GM12865 (cell line): ENCODE results near the gene LDHB.
"Not testable (repeated sequence)": the region's sequence is repeated elsewhere in the genome, so short reads cannot be mapped to it uniquely, and the experiment has no call there.

Source experiments
- DNase-seq: peaks from one replicate; pipeline ENCODE4 v3.0.0; 2010; ENCODE audit warnings: low read depth
- H3K4me3 ChIP-seq: 2 replicates; pipeline ENCODE4 v1.5.1; 2011; ENCODE audit warnings: mild to moderate bottlenecking, low read depth, low read length, control low read depth
- CTCF ChIP-seq: IDR thresholded peaks from 2 replicates; pipeline ENCODE4 v1.5.1; 2011; ENCODE audit warnings: low read length, control low read depth, low read depth, inconsistent platforms; ENCODE audit not compliant: insufficient read depth; ENCODE audit errors: missing control alignments

Gene LDHB

GRCh38 chr12:21676776-21677175 is 19.1 kb upstream of the LDHB start:
- H3K4me3 ChIP-seq, result no peak overlapping the region
- TF ChIP-seq CTCF, result no peak
- DNase-seq, result no peak

GRCh38 chr12:21675641-21676040 is 18.0 kb upstream of the LDHB start:
- no peak for TF ChIP-seq CTCF
- no peak overlapping the region for H3K4me3 ChIP-seq
- DNase-seq, result no peak

- TF ChIP-seq CTCF, result no peak
- DNase-seq, result no peak
- no peak overlapping the region for H3K4me3 ChIP-seq
Observed at GRCh38 chr12:21675096-21675495, 17.5 kb upstream of the LDHB start.

GRCh38 chr12:21673830-21674552 is 16.3 kb upstream of the LDHB start:
- DNase-seq, H3K4me3 ChIP-seq: not testable (repeated sequence)

- no peak for TF ChIP-seq CTCF
- H3K4me3 ChIP-seq, result no peak overlapping the region
- no peak for DNase-seq
Observed at GRCh38 chr12:21672146-21672545, 14.5 kb upstream of the LDHB start.

GRCh38 chr12:21666722-21667121 is 9.1 kb upstream of the LDHB start:
- no peak for TF ChIP-seq CTCF
- H3K4me3 ChIP-seq, result no peak overlapping the region
- DNase-seq, result no peak

GRCh38 chr12:21665816-21666215 is 8.2 kb upstream of the LDHB start:
- no peak overlapping the region for H3K4me3 ChIP-seq
- TF ChIP-seq CTCF, result no peak
- DNase-seq, result no peak
